Measurements from ENCODE around the gene THOC7.

THOC7 gene

GRCh38 chr3:63863150-63864007 lies at the start of gene THOC7, which contains the start of gene ATXN7:
Gene THOC7, minus strand, starts transcription at chr3:63863805. Its CDS starts 15 bp downstream, at chr3:63863790.
Gene ATXN7, plus strand, starts transcription at chr3:63863867. Its CDS starts 48,732 bp downstream, at chr3:63912599.
- DNase-seq, result peak; percentile 54

- peak; percentile 31 for DNase-seq
Measured at GRCh38 chr3:63912768-63913588, 49.4 kb upstream of the THOC7 start.

GRCh38 chr3:63911873-63912767 lies 48.5 kb upstream of the THOC7 start, which contains the start of gene SCAANT1:
Gene SCAANT1, minus strand, starts transcription at chr3:63912383.
- peak; percentile 81 for DNase-seq

GRCh38 chr3:63911509-63911872 lies 47.9 kb upstream of the THOC7 start:
- DNase-seq, result no peak

GRCh38 chr3:63910891-63911290 lies 47.3 kb upstream of the THOC7 start:
- DNase-seq, result no peak

GRCh38 chr3:63910001-63910400 lies 46.4 kb upstream of the THOC7 start:
- DNase-seq, result no peak

GRCh38 chr3:63909431-63909830 lies 45.8 kb upstream of the THOC7 start:
- DNase-seq, result no peak

- no peak for DNase-seq
Measured at GRCh38 chr3:63908776-63909175, 45.2 kb upstream of the THOC7 start.

- no peak for DNase-seq
Measured at GRCh38 chr3:63908081-63908736, 44.6 kb upstream of the THOC7 start.

- no peak for DNase-seq
Measured at GRCh38 chr3:63905731-63906620, 42.4 kb upstream of the THOC7 start.

GRCh38 chr3:63900459-63900858 lies 36.9 kb upstream of the THOC7 start:
- DNase-seq, result no peak

GRCh38 chr3:63900010-63900409 lies 36.4 kb upstream of the THOC7 start:
- DNase-seq, result no peak

GRCh38 chr3:63896332-63897030 lies 32.9 kb upstream of the THOC7 start:
- no peak for DNase-seq

- no peak for DNase-seq
Measured at GRCh38 chr3:63895422-63896189, 32.0 kb upstream of the THOC7 start.

GRCh38 chr3:63892773-63893352 lies 29.3 kb upstream of the THOC7 start:
- DNase-seq, result no peak

- no peak for DNase-seq
Measured at GRCh38 chr3:63891518-63891917, 27.9 kb upstream of the THOC7 start.

- no peak for DNase-seq
Measured at GRCh38 chr3:63886858-63887257, 23.3 kb upstream of the THOC7 start.

- DNase-seq, result no peak
Measured at GRCh38 chr3:63880653-63881052, 17.0 kb upstream of the THOC7 start.

- DNase-seq, result no peak
Measured at GRCh38 chr3:63878394-63879060, 14.9 kb upstream of the THOC7 start.
